SK-N-SH treated with all-trans-retinoic acid at 6 μM for 48 hours (cell line): Measurements from ENCODE around the gene CTDSP1.

ENCODE experiments used
- ARNTL ChIP-seq: fragments of 450-650 bp; formaldehyde crosslinking; IDR thresholded peaks from 2 replicates; pipeline ENCODE4 v1.5.0; 2020; ENCODE audit warnings: low read depth, mild to moderate bottlenecking, moderate library complexity, borderline replicate concordance
- CSDC2 ChIP-seq: fragments of 250-450 bp; sonication (Bioruptor Pico); IDR thresholded peaks from 2 replicates; pipeline ENCODE4 v1.5.0; 2020; ENCODE audit warnings: mild to moderate bottlenecking, moderate library complexity
- ISL1 ChIP-seq: fragments of 250-450 bp; sonication (Bioruptor Pico); IDR thresholded peaks from 2 replicates; pipeline ENCODE4 v2.1.2; 2022; ENCODE audit warnings: mild to moderate bottlenecking, moderate library complexity
- RARB ChIP-seq: fragments of 250-450 bp; sonication (Bioruptor Pico); IDR thresholded peaks from 2 replicates; pipeline ENCODE4 v1.8.0; 2021; ENCODE audit warnings: mild to moderate bottlenecking, moderate library complexity
- TCF4 ChIP-seq: fragments of 250-450 bp; sonication (Bioruptor Pico); IDR thresholded peaks from 2 replicates; pipeline ENCODE4 v1.8.0; 2021; ENCODE audit warnings: mild to moderate bottlenecking, moderate library complexity, borderline replicate concordance
- ZFP30 ChIP-seq: fragments of 450-650 bp; formaldehyde crosslinking; IDR thresholded peaks from 2 replicates; pipeline ENCODE4 v1.5.0; 2022; ENCODE audit warnings: mild to moderate bottlenecking, moderate library complexity
- ZNF565 ChIP-seq: fragments of 450-650 bp; formaldehyde crosslinking; conservative IDR thresholded peaks from 2 replicates; pipeline ENCODE4 v1.5.0; 2020; ENCODE audit warnings: low read depth, mild to moderate bottlenecking, moderate library complexity
- TF ChIP-seq, protein P1 (sequence below): fragments of 250-450 bp; sonication (Bioruptor Pico); IDR thresholded peaks from 2 replicates; pipeline ENCODE4 v1.8.0; 2020; ENCODE audit warnings: mild to moderate bottlenecking, moderate library complexity, borderline replicate concordance
- TF ChIP-seq, protein P2 (sequence below): fragments of 250-450 bp; sonication (Bioruptor Pico); IDR thresholded peaks from 2 replicates; pipeline ENCODE4 v1.5.1; 2020; ENCODE audit warnings: low read depth, mild to moderate bottlenecking, moderate library complexity
- TF ChIP-seq, protein P3 (sequence below): fragments of 250-450 bp; sonication (Bioruptor Pico); IDR thresholded peaks from 2 replicates; pipeline ENCODE4 v1.5.0; 2020; ENCODE audit warnings: mild to moderate bottlenecking, moderate library complexity

DNA sequence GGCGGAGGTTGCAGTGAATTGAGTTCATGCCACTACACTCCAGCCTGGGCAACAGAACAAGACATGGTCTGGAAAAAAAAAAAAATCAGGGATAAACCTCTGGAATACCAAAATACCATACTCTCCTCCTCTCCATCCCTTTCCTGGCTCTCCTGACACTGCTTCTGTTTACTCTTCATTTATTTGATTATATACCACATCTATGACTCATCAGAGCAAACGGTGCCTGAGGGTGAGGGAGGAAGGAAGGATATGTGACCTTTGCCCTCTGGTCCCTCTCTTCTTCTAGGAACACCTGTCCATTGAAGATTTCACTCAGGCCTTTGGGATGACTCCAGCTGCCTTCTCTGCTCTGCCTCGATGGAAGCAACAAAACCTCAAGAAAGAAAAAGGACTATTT is 49.3 kb downstream of the CTDSP1 start:
- no peak for TF ChIP-seq ISL1 (CRISPR knock-in tag)
- no peak for TF ChIP-seq ARNTL (CRISPR knock-in tag)
- TF ChIP-seq CSDC2, result no peak
- TF ChIP-seq, protein P1, sequence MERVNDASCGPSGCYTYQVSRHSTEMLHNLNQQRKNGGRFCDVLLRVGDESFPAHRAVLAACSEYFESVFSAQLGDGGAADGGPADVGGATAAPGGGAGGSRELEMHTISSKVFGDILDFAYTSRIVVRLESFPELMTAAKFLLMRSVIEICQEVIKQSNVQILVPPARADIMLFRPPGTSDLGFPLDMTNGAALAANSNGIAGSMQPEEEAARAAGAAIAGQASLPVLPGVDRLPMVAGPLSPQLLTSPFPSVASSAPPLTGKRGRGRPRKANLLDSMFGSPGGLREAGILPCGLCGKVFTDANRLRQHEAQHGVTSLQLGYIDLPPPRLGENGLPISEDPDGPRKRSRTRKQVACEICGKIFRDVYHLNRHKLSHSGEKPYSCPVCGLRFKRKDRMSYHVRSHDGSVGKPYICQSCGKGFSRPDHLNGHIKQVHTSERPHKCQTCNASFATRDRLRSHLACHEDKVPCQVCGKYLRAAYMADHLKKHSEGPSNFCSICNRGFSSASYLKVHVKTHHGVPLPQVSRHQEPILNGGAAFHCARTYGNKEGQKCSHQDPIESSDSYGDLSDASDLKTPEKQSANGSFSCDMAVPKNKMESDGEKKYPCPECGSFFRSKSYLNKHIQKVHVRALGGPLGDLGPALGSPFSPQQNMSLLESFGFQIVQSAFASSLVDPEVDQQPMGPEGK (CRISPR knock-in tag), result no peak
- no peak for TF ChIP-seq ZFP30 (CRISPR knock-in tag)
- TF ChIP-seq, protein P2, sequence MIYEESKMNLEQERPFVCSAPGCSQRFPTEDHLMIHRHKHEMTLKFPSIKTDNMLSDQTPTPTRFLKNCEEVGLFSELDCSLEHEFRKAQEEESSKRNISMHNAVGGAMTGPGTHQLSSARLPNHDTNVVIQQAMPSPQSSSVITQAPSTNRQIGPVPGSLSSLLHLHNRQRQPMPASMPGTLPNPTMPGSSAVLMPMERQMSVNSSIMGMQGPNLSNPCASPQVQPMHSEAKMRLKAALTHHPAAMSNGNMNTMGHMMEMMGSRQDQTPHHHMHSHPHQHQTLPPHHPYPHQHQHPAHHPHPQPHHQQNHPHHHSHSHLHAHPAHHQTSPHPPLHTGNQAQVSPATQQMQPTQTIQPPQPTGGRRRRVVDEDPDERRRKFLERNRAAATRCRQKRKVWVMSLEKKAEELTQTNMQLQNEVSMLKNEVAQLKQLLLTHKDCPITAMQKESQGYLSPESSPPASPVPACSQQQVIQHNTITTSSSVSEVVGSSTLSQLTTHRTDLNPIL, result no peak
- no peak for TF ChIP-seq TCF4 (CRISPR knock-in tag)
- TF ChIP-seq ZNF565 (CRISPR knock-in tag), result no peak
- TF ChIP-seq RARB (CRISPR knock-in tag), result no peak
- TF ChIP-seq, protein P3, sequence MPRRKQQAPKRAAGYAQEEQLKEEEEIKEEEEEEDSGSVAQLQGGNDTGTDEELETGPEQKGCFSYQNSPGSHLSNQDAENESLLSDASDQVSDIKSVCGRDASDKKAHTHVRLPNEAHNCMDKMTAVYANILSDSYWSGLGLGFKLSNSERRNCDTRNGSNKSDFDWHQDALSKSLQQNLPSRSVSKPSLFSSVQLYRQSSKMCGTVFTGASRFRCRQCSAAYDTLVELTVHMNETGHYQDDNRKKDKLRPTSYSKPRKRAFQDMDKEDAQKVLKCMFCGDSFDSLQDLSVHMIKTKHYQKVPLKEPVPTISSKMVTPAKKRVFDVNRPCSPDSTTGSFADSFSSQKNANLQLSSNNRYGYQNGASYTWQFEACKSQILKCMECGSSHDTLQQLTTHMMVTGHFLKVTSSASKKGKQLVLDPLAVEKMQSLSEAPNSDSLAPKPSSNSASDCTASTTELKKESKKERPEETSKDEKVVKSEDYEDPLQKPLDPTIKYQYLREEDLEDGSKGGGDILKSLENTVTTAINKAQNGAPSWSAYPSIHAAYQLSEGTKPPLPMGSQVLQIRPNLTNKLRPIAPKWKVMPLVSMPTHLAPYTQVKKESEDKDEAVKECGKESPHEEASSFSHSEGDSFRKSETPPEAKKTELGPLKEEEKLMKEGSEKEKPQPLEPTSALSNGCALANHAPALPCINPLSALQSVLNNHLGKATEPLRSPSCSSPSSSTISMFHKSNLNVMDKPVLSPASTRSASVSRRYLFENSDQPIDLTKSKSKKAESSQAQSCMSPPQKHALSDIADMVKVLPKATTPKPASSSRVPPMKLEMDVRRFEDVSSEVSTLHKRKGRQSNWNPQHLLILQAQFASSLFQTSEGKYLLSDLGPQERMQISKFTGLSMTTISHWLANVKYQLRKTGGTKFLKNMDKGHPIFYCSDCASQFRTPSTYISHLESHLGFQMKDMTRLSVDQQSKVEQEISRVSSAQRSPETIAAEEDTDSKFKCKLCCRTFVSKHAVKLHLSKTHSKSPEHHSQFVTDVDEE (CRISPR knock-in tag), result no peak
